CD4-positive, alpha-beta T cell treated with Interleukin-17A for 1 hour (primary cell): ENCODE data around the gene HESX1.

ENCODE experiments used
- DNase-seq: peaks from one replicate; pipeline ENCODE4 v3.0.0-alpha.2; 2020

The HESX1 gene

GRCh38 chr3:57165641-57166040 is 34.1 kb downstream of the HESX1 start:
- no peak for DNase-seq

DNA sequence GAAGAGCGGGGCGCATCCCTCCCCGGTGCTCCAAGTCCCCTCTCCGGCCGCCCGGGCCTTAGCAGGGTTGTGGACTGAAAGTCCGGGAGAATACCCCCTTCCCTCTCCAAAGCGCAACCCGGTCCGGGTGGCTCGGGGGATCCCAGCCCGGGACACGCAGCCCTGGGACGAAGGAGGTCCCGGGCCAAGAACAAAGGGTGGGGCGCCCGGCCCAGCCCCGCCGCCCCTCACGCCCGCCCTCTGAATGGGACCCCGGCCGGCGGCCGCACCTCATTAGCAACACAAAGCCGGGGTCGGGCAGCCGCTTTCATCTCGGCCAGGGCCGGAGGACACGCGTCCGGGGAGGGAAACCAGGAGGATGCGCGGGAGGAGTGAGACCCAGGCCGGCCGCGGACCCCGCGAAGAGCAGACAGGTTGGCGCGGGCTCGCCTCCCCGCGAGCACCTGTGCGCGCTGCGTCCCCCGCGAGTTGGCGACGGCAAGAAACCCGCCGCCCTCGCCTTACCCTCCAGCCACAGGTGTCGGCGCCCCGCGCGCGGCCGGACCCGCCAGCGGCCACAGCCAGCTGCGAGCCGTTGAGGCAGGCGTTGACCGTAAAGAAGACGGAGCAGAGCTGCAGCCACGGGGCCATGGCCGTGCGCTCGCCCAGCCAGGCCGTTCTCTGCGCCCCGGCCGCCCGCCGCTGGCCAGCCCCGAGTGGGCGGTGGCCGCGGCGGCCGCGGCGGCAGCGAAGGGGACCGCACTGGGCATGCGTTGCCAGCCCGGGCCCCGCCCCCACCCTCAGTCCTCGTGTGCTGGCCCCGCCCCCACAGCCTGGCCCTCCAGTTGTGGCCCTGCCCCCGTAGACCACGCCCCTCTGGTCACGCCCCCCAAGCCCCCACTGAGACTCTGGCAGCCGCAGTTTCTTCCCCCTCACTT is 34.9 kb downstream of the HESX1 start, which contains the start of gene IL17RD:
Gene IL17RD (minus strand): TSS at position 697 of the 917 bp plus-strand sequence. CDS start 67 bp downstream, at position 630.
- peak; percentile 46 for DNase-seq

- DNase-seq = no peak
Observed at GRCh38 chr3:57164217-57164656, 35.5 kb downstream of the HESX1 start.

DNA sequence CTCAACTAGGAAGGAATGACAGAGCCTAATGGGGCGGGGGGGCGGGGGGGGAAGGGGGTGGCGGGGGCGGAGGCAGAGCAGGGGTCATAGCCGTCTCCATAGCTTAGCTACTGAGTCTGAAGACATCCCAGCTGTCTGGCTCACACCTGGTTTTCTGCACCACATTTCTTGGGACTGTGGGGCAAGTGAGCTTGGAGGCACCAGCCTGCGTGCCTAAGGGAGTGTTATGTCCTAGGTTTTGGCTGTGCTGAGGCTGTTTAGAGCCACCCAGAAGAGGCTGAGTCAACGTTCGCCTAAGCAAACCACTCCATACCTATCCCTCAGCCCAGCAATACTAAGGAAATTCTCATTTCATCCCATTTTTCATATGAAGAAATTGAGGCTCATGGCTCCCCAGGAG is 36.0 kb downstream of the HESX1 start:
- no peak for DNase-seq

DNA sequence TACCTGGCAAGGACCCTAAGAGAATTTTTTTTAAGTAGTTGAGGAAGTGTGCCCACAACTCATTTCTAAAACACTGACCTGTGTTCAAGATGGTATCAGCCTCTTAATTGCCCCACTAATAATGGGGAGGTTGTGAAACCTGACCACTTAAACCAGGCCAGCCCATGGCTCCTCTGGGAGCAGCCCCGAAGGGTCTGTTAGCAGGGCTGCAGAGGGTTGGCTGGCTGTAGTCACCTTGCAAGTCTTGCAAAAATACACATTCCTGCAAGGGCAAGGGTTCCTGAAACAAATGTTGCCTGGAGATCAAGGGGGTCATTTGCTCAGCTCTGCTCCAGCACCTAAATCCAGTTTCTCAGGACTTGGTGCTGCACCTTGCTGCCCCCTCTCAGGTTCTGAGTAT is 37.9 kb downstream of the HESX1 start:
- DNase-seq = no peak

GRCh38 chr3:57160765-57161538 is 38.8 kb downstream of the HESX1 start:
- no peak for DNase-seq

DNA sequence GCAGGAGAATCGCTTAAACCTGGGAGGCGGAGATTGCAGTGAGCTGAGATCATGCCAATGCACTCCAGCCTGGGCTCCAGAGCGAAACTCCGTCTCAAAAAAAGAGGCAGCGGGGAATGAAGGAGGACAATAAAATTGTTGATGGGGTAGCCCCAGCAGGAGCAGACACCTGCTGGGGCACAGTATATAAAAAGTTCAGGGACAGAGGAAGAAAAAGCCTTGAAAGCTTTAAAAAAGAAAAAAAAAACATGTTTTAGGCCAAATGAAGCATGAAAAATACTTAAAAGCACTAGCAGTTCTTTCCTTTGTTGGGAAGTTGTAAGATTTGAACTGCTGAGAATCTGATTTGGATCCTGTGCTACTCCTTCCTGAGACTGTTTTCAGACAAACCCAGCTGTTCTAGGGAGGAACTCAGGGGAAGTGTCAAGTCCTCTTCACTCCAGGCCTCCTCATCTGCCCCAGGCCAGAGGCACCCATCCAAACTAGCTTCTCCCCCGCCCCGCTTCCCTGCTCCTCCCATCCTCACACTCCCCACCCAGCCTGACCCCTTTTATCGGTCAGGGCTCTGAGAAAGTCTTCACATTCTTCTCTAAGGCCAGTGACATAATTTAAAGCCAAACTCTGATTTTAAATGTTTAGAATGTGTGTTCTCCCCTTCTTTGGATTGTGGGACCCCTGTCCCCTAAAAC is 39.6 kb downstream of the HESX1 start:
- no peak for DNase-seq

DNA sequence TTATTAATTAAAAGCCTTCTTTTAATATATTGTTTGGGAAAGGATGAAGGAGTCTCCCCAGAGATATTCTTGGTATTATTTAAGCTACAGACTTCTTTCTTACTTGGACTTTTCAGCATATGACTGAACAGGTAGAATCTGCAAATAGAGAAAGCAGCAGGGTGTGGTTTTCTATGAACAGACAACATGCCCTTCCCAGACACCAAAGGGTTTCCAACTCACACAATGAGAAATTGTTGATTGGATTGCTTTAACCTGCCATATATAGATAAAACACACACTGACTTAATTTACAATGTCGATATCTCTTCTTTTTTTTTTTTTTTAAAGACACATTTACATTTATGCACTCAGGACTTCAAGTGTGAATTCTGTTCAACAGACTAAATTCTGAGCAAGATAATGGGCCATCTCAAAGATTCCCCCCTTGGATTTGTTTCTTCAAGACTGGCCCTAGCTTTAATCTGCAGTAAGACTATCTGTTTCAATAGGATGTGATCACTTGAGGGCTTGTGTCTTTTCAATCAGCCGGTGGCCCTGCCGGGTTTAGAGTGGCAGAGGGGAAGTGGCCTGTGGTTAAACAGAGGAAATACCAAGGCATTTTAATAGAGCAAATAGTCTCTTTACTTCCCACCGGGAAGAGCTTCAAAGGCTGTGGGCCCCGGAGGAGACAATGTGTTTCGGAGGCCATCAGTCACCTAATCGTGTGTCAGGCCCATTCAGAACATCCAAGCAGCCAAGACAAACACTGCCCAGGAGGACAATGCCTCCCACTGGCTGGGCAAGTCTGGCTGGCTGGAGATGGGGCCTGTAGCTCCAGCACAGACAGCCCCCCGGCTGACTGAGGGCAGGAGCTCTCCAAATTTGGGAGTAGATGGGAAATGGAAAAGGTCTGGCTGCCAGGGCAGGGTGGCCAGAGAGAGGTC is 40.7 kb downstream of the HESX1 start:
- peak; percentile 27 for DNase-seq

DNA sequence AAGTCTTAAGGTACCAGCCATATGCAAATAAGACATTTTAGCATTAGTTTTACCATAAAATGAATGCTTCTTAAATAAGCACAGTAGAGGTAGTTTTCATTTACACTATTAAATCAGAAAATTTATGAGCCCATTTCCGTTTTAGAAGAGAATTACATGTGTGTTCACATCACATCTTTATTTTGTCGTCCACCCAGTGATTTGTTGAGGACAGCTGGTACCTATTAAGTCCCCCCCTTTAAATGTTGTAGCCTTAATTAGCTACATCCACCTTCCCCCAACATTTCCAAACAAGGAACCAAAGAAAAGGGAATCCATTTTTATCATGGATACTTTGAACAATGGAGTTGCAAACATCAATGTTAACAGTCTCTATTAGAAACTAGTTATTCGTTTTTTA is 41.5 kb downstream of the HESX1 start:
- DNase-seq = no peak

- no peak for DNase-seq
Observed at GRCh38 chr3:57157545-57157944, 42.2 kb downstream of the HESX1 start.

DNA sequence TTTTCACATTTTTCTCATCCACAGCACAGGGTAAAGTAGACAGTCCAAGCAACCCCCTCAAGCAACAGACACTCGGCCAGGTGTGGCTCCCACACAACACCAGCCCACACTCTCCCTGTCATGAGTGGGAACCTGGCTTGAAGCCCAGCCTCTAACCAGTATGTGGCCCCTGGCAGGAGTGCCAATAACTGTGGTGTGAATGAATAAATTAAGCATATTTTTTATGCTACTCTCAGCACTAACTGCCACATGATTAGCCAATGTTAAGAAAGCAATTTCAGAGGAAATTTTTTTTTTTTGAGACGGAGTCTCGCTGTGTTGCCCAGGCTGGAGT is 44.5 kb downstream of the HESX1 start:
- no peak for DNase-seq

GRCh38 chr3:57154470-57155309 is 45.1 kb downstream of the HESX1 start:
- no peak for DNase-seq

DNA sequence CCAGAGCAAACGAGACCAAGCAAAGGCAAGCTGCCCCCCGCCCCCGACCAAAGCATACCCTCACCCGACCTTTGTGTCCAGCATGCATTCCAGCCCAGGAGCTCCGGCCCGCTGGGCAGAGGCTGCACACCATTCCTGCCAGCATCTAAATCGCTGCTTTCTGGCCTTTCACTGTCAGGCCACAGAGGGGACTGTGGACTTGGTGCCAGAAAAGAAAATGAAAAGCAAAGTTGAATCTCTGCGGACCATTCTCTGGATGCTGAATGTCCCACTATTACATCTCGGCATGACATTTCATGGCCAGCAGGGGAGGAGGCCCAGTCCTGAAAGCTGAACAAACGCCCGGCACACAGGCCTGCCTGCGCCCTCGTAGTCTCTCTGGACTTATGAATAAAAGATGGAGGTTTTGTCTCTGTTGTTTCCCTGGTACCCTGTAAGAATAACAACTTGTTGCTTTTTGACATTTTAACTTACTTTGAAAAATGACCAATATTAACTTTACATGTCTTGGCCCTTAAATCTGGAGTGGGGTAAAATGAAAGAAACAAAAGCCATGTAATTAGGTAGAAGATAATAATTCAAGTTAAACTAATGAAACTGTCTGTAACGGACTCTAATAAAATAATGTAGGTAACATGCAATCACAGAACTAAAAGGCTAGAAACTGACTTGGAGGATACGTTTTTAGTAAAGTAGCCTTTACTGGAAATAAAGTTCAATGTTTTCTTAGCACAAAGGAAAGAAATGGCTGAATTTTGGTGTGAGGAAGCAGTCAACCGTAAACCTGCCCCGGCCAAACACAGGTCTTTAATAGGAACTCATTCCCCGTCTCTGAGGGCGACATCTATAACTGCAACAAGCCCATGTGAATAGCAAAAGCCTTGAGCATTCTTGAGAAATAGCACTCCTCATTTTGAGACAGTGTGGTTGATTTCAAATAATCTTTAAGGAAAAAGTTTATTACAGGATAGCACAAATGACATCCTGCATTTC is 47.3 kb downstream of the HESX1 start:
- DNase-seq = no peak

GRCh38 chr3:57151749-57152148 is 48.0 kb downstream of the HESX1 start:
- no peak for DNase-seq

DNA sequence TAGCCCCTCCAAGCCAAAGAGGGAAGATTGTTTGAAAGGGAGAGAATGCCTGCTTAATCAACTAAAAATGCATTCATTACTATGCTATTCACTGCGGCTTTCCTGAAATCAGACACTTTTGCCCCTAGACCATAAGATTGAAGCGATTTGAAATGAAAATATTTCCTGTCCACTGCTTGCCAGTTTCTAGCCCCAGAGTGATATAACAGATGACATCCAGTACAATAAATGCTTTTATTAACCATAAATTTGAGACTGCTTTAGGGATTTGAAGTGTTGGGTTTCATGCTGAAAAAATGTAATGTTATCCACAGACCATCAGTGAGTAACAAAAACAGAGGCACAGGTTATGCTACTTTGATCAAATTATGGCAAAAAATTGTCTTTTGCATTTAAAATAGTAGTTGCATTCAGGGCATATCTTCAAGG is 48.7 kb downstream of the HESX1 start:
- DNase-seq = no peak

DNA sequence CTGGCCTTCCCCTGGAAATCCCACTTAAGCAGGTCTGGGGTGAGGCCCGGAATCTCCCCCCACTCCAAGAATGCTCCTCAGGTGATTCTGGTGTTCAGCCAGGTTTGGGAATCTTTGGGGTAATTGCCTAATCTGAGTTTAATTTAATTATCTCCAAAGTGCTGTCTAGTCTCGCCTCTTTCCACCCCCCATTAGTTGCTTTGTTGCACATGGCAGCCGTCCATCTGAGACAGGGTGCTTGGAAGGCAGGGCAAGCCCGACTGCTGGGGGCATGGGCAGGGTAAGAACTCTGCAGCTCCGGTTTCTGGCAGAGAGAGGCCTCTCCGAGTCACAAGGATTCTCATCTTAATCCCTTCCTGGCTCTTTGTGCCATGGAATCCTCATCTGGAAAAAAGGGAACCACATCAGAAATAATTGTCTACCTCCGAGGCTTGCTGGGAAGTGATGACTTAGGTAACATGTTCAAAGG is 49.6 kb downstream of the HESX1 start:
- no peak for DNase-seq
